HAP-1 (cell line): ENCODE data around the gene MTF2.
"Not testable (repeated sequence)": the region's sequence is repeated elsewhere in the genome, so short reads cannot be mapped to it uniquely, and the experiment has no call there.

ENCODE experiments used
- DNase-seq, 2 experiments: peaks; one replicate each; pipeline ENCODE4 v3.0.0-alpha.2; 2016 to 2020; ENCODE audit warnings: low spot score in 2 of 2
- H3K27me3 ChIP-seq: fragments of 250-450 bp; sonication (Bioruptor Pico); 2 replicates; pipeline ENCODE4 v1.5.1; 2020; ENCODE audit warnings: low read depth, mild to moderate bottlenecking, moderate library complexity
- H3K36me3 ChIP-seq: fragments of 250-450 bp; sonication (Bioruptor Pico); replicated peaks from 2 replicates; pipeline ENCODE4 v1.5.1; 2020; ENCODE audit warnings: mild to moderate bottlenecking
- H3K4me1 ChIP-seq: fragments of 250-450 bp; sonication (Bioruptor Pico); 2 replicates; pipeline ENCODE4 v1.5.1; 2020; ENCODE audit warnings: mild to moderate bottlenecking
- H3K4me3 ChIP-seq: fragments of 250-450 bp; sonication (Bioruptor Pico); 2 replicates; pipeline ENCODE4 v1.5.1; 2020; ENCODE audit warnings: mild to moderate bottlenecking, moderate library complexity
- H3K9me3 ChIP-seq: fragments of 250-450 bp; sonication (Bioruptor Pico); 2 replicates; pipeline ENCODE4 v1.5.1; 2020; ENCODE audit warnings: mild to moderate bottlenecking, moderate library complexity
- in situ Hi-C: fragments of 300-500 bp; cut with MboI; formaldehyde crosslinking; loops from 3 replicates; pipeline ENCODE4 v1.14.3; 2020; ENCODE audit warnings: low sequenced_read_pairs, inconsistent platforms, mixed read lengths

MTF2 gene

GRCh38 chr1:93167006-93167405 is 87.9 kb downstream of the MTF2 start:
- Histone ChIP-seq H3K27me3 (no peaks in the 10 kb centered on the region), H3K4me3 (no peak overlapping the region), H3K36me3 (0 out of 2 replicates have a peak, but pooled peaks cover 4% of the 10 kb centered on the region), H3K9me3 (0 out of 2 replicates have a peak, but pooled peaks cover 2% of the 10 kb centered on the region), H3K4me1 (peaks cover 4% of the 10 kb centered on the region)
- DNase-seq: no peak
- in situ Hi-C loops: no loop called here

GRCh38 chr1:93170141-93170678 is 91.1 kb downstream of the MTF2 start:
- in situ Hi-C loops, H3K36me3 ChIP-seq, H3K27me3 ChIP-seq, H3K4me3 ChIP-seq, H3K9me3 ChIP-seq, DNase-seq: not testable (repeated sequence)
- H3K4me1 ChIP-seq: peaks cover 21% of the 10 kb centered on the region

DNA sequence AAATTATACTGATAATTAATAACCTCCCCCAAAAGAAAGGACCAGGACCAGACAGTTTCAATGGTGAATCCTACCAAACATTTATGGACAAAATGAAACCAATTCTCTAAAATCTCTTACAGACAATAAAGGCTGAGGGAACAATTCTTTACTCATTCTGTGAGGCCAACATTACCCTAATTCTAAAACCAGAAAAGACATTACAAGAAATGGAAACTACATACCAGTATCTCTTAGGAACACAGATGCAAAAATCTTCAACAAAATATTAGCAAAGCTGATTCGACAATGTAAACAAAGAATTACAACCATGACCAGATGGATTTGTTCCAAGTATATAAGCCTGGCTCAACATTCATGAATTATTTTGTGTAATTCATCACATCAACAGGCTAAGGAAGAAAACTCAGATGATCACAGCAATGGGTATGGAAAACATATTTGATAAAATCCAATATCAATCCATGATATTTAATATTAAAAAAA is 92.5 kb downstream of the MTF2 start:
- DNase-seq: no peak
- Histone ChIP-seq H3K4me1 (peaks cover 21% of the 10 kb centered on the region), H3K9me3 (0 out of 2 replicates have a peak, but pooled peaks cover 2% of the 10 kb centered on the region), H3K27me3 (no peaks in the 10 kb centered on the region), H3K36me3 (0 out of 2 replicates have a peak, but pooled peaks cover 4% of the 10 kb centered on the region), H3K4me3 (no peak overlapping the region)
- in situ Hi-C loops: no loop called here

- Histone ChIP-seq H3K9me3 (no peaks in the 10 kb centered on the region), H3K27me3 (no peaks in the 10 kb centered on the region), H3K36me3 (0 out of 2 replicates have a peak, but pooled peaks cover 4% of the 10 kb centered on the region), H3K4me3 (no peak overlapping the region), H3K4me1 (peaks cover 26% of the 10 kb centered on the region)
- peak; percentile 45 to 56 for DNase-seq
- in situ Hi-C loops: no loop called here
Measured at GRCh38 chr1:93172778-93173177, 93.7 kb downstream of the MTF2 start.

- in situ Hi-C loops, DNase-seq, H3K9me3 ChIP-seq, H3K4me3 ChIP-seq, H3K27me3 ChIP-seq, H3K36me3 ChIP-seq: not testable (repeated sequence)
- H3K4me1 ChIP-seq: peaks cover 31% of the 10 kb centered on the region
Measured at GRCh38 chr1:93174638-93175037, 95.6 kb downstream of the MTF2 start.

DNA sequence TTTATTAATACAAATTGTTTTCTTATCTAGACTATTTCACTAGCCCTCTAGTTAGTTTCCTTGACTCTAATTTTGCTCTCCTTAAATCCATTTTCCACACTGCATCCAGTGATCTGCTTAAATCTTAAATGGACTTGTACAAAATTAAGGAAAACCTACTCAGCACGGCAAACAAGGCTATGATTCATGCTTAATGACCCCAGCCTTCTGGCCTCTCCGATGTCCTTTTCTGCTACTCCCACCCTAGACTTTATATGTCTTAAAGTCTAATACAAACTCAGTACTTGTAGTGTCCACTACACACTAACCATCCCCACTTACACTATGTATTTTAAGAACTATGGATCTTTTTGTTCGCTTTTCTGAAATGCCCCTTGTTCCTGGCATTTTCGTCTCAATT is 98.9 kb downstream of the MTF2 start:
- Histone ChIP-seq H3K4me3 (peak overlapping the region; percentile 61), H3K36me3 (no peaks in the 10 kb centered on the region), H3K27me3 (no peaks in the 10 kb centered on the region), H3K4me1 (peaks cover 23% of the 10 kb centered on the region), H3K9me3 (no peaks in the 10 kb centered on the region)
- in situ Hi-C loops: no loop called here
- DNase-seq: peak in 1 of 2 experiments; percentile 23

DNA sequence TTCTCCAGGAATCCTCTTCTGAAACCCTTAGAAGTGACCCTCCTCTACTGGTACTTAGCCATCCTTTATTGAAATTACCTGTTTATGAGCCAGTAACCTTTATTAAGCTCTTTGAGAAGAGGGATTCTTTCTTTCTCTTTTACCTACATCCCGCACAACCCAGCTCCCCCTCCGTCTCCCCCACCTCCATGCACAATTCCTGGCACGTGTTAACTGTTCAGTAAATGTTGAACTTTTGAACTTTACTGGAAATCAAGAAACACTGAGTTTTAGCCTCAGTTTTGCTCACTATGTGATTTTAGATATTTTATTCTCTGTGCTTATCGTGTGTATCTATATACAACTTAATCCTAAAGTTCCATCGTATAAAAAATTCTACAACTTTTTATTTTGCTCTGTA is 99.3 kb downstream of the MTF2 start:
- H3K4me1 ChIP-seq: peaks cover 19% of the 10 kb centered on the region
- peak; percentile 16 to 35 for DNase-seq
- in situ Hi-C loops: no loop called here

GRCh38 chr1:93179886-93180722 is 101.0 kb downstream of the MTF2 start, which contains the start of gene TMED5:
Gene TMED5 (minus strand): TSS chr1:93180413. CDS start chr1:93180242, 171 bp downstream.
- in situ Hi-C loops: no loop called here
- peak; percentile 98 to 99 for DNase-seq
- Histone ChIP-seq H3K27me3 (no peaks in the 10 kb centered on the region), H3K9me3 (no peaks in the 10 kb centered on the region), H3K36me3 (no peaks in the 10 kb centered on the region), H3K4me3 (peak within 1 kb of the TSS; percentile 61), H3K4me1 (peaks cover 16% of the 10 kb centered on the region)

More for the DNA sequence above, 99.3 kb downstream of the MTF2 start:
- H3K36me3 ChIP-seq: no peaks in the 10 kb centered on the region
- no peaks in the 10 kb centered on the region for H3K27me3 ChIP-seq
- no peaks in the 10 kb centered on the region for H3K9me3 ChIP-seq
- peak overlapping the region; percentile 61 for H3K4me3 ChIP-seq

DNA sequence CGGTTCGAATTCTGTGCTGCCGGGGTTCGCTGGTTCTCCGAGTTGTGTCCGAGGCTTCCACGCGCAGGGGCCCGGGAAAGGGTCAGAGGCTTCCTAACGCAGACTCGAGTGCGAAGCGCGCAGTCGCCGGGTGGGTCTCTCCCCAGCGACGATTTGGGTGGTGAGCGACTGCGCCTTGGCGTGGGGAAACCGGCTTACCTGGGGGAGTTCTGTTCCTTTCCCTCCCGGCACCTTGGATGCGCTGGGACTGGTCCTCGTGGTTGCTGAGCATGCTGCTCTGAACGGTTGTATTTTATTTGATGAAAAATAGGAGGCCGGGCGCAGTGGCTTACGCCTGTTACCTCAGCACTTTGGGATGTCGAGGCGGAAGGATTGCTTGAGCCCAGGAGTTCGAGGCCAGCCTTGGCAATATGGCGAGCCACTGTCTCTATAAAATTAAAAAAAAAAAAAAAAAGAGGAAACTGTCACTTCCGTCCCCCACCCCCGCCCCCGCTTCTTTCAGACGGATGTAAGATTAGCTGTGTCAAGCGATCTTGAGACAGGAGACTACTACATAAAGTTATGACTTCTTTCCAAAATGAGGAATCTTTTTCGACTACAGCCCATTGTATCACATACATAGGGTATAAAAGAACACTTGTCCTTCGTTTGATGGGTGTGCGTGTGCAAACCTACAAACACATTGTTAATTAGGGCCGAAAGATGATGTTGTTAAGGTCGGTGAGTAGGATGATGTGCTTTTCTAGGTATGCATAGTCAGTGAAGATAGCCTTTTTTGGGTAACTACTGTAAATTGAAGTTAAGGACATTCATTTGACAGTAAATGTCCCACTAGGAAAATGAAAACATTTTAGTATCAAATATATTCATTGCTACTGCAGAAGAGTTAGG is 101.9 kb downstream of the MTF2 start, which contains the start of gene CCDC18:
TSS of gene CCDC18 (plus strand) at position 2 of the 891 bp plus-strand sequence. CDS start 2,638 bp downstream, outside the sequence.
- in situ Hi-C loops: no loop called here
- no peaks in the 10 kb centered on the region for H3K36me3 ChIP-seq
- peak; percentile 10 to 58 for DNase-seq
- peaks cover 16% of the 10 kb centered on the region for H3K4me1 ChIP-seq
- H3K4me3 ChIP-seq: peak within 1 kb of the TSS; percentile 61
- H3K27me3 ChIP-seq: no peaks in the 10 kb centered on the region
- H3K9me3 ChIP-seq: no peaks in the 10 kb centered on the region

- in situ Hi-C loops: no loop called here
- peaks cover 3% of the 10 kb centered on the region; the same call in 1 of the 2 replicates for H3K4me1 ChIP-seq
- H3K27me3 ChIP-seq: no peaks in the 10 kb centered on the region
- H3K9me3 ChIP-seq: no peaks in the 10 kb centered on the region
- no peaks in the 10 kb centered on the region for H3K36me3 ChIP-seq
- no peak overlapping the region for H3K4me3 ChIP-seq
- no peak for DNase-seq
Measured at GRCh38 chr1:93186667-93187066, 107.6 kb downstream of the MTF2 start.
